ENCODE data around the gene GPHN. TPM values are rescaled to one million over a fixed set of nuclear protein-coding genes. Genes with fewer than 3 reads are reported as not detected.

GPHN gene
- polyA plus RNA-seq, 2 of the 4 experiments (the other 2 are of a cell fraction): 12.7 to 15.5 TPM

DNA sequence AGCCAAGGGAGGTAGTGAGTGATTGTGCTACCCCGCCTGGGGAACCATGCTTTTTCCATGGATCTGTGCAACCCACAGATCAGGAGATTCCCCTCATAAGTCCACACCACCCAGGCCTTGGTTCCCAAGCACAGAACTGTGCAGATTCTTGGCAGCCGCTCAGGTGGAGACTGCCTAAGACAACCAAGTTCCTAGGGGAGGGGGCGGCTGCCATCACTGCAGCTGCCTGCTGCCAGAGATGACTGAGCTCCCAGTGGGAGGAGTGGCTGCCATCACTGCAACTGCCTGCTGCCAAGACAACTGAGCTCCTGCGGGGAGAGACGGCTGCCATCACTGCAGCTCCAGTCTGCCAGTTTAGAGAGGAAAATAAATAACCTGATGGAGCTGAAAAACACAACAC is 542.9 kb downstream of the GPHN start:
- POLR2A ChIA-PET: no interaction called here
- Histone ChIP-seq H3K27ac (no peak overlapping the region), H3K9me3 (peaks cover 5% of the 10 kb centered on the region; the same call in 2 of the 3 replicates), H3K4me3 (no peak overlapping the region), H3K4me1 (no peaks in the 10 kb centered on the region), H3K4me2 (no peak overlapping the region)
- ATAC-seq (no peak), DNase-seq (ENCODE audit: low read depth in 1 of 2, low spot score in 1 of 2) (no peak), FAIRE-seq (no peak)
- CTCF ChIA-PET: no interaction called here
- TF ChIP-seq EHF (CRISPR knock-in tag; IDR thresholded peaks at IDR 0.05) (no peak), MYC (IDR thresholded peaks at IDR 0.05; ENCODE audit: borderline replicate concordance, low read length) (no peak), HDAC2 (IDR thresholded peaks at IDR 0.05) (no peak), USF2 (IDR thresholded peaks at IDR 0.05) (no peak), ZNF302 (CRISPR knock-in tag; IDR thresholded peaks at IDR 0.05) (no peak), CHD4 (IDR thresholded peaks at IDR 0.05; ENCODE audit: borderline replicate concordance) (no peak), JUNB (IDR thresholded peaks at IDR 0.05) (no peak), MAFK (IDR thresholded peaks at IDR 0.05; ENCODE audit: partially characterized antibody) (no peak), EHMT2 (IDR thresholded peaks at IDR 0.05; ENCODE audit: low read depth) (no peak), REST (IDR thresholded peaks at IDR 0.05) (no peak), CBX2 (IDR thresholded peaks at IDR 0.05; ENCODE audit: borderline replicate concordance, low read depth) (no peak), EP300 (IDR thresholded peaks at IDR 0.05) (no peak), FOXS1 (CRISPR knock-in tag; IDR thresholded peaks at IDR 0.05) (no peak), SREBF2 (IDR thresholded peaks at IDR 0.05) (no peak), HOXB13 (CRISPR knock-in tag; IDR thresholded peaks at IDR 0.05; ENCODE audit: low read depth) (no peak), ZC3H11A (IDR thresholded peaks at IDR 0.05) (no peak), NFE2L2 (conservative IDR thresholded peaks at IDR 0.05; ENCODE audit: low read length) (no peak), RCOR1 (IDR thresholded peaks at IDR 0.05; ENCODE audit: low read depth, low read length) (no peak)
- TF ChIP-seq, protein P1, sequence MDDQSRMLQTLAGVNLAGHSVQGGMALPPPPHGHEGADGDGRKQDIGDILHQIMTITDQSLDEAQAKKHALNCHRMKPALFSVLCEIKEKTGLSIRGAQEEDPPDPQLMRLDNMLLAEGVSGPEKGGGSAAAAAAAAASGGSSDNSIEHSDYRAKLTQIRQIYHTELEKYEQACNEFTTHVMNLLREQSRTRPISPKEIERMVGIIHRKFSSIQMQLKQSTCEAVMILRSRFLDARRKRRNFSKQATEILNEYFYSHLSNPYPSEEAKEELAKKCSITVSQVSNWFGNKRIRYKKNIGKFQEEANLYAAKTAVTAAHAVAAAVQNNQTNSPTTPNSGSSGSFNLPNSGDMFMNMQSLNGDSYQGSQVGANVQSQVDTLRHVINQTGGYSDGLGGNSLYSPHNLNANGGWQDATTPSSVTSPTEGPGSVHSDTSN (IDR thresholded peaks at IDR 0.05): no peak
- 82% methylated on average over 5 of the region's 5 CpGs for WGBS (ENCODE audit: missing lambda C conversion rate)

GRCh38 chr14:67056684-67057083 is 548.7 kb downstream of the GPHN start:
- TF ChIP-seq HOXA7 (CRISPR knock-in tag; IDR thresholded peaks at IDR 0.05): no peak
- TF ChIP-seq, protein P2, sequence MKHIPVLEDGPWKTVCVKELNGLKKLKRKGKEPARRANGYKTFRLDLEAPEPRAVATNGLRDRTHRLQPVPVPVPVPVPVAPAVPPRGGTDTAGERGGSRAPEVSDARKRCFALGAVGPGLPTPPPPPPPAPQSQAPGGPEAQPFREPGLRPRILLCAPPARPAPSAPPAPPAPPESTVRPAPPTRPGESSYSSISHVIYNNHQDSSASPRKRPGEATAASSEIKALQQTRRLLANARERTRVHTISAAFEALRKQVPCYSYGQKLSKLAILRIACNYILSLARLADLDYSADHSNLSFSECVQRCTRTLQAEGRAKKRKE (CRISPR knock-in tag; IDR thresholded peaks at IDR 0.05; ENCODE audit: low read depth): no peak
- no peak for TF ChIP-seq RAD21 (conservative IDR thresholded peaks at IDR 0.05 in 1 of 2, IDR thresholded peaks at IDR 0.05 in 1 of 2)
- TF ChIP-seq ELK1 (IDR thresholded peaks at IDR 0.05; ENCODE audit: low read depth, low read length): no peak
- no peak for TF ChIP-seq CEBPB (IDR thresholded peaks at IDR 0.05)
- TF ChIP-seq TP53 (CRISPR knock-in tag; IDR thresholded peaks at IDR 0.05): no peak
- no peak for TF ChIP-seq POLR2AphosphoS2 (conservative IDR thresholded peaks at IDR 0.05; ENCODE audit: low read length)
- no peak for TF ChIP-seq HOXB5 (CRISPR knock-in tag; IDR thresholded peaks at IDR 0.05)
- TF ChIP-seq RCOR1 (IDR thresholded peaks at IDR 0.05; ENCODE audit: low read depth, low read length): no peak
- TF ChIP-seq, protein P1 (IDR thresholded peaks at IDR 0.05): no peak
- 91% methylated on average over 12 of the region's 21 CpGs for WGBS (ENCODE audit: missing lambda C conversion rate)
- H3K27ac ChIP-seq: no peak overlapping the region
- H3K4me3 ChIP-seq: no peak overlapping the region
- FAIRE-seq (no peak), ATAC-seq (no peak), DNase-seq (ENCODE audit: low read depth in 1 of 2, low spot score in 1 of 2) (no peak)
- H3K4me2 ChIP-seq: no peak overlapping the region
- ChIA-PET POLR2A (no interaction called here), CTCF (no interaction called here)
- H3K9me3 ChIP-seq: peaks cover 5% of the 10 kb centered on the region; the same call in 1 of the 3 replicates
- no peaks in the 10 kb centered on the region for H3K4me1 ChIP-seq

Measured in A549 (cell line).